K562 (cell line): ENCODE data around the gene ATOH8. TPM values are rescaled to one million over a fixed set of nuclear protein-coding genes. Genes with fewer than 3 reads are reported as not detected.
A peak's percentile ranks its signal among the peaks of the same experiment; 100 is the strongest.

Experiments used
- BRD4 ChIP-seq: fragments of 200-600 bp; sonication (generic); IDR thresholded peaks from 2 replicates; pipeline ENCODE4 v1.6.1; 2017; ENCODE audit warnings: inconsistent platforms
- KDM5B ChIP-seq: fragments of 200-600 bp; sonication (generic); IDR thresholded peaks from 2 replicates; pipeline ENCODE4 v1.6.1; 2012; ENCODE audit warnings: low read depth, mild to moderate bottlenecking, moderate library complexity, low read length, control low read depth, inconsistent platforms; ENCODE audit not compliant: insufficient replicate concordance
- MCM7 ChIP-seq, 2 experiments: fragments of 450-650 bp; IDR thresholded peaks; 2 replicates each; pipeline ENCODE4 v1.6.1; 2016 to 2018
- POLR2A ChIP-seq: fragments of 450-650 bp; conservative IDR thresholded peaks from 2 replicates; pipeline ENCODE4 v1.6.1; 2016
- SNRNP70 ChIP-seq: fragments of 200-400 bp; formaldehyde crosslinking; optimal IDR thresholded peaks from 2 replicates; pipeline ENCODE3; 2017; ENCODE audit warnings: low read depth, low read length
- TRIM24 ChIP-seq, 2 experiments: fragments of 450-650 bp; IDR thresholded peaks; 2 replicates each; pipeline ENCODE4 v1.6.1; 2016
- ZBTB17 ChIP-seq: fragments of 450-650 bp; formaldehyde crosslinking; IDR thresholded peaks from 2 replicates; pipeline ENCODE4 v1.4.0; 2020; ENCODE audit warnings: mild to moderate bottlenecking
- ZNF143 ChIP-seq: sonication (generic); formaldehyde crosslinking; IDR thresholded peaks from 2 replicates; pipeline ENCODE4 v1.9.0; 2022; ENCODE audit warnings: mild to moderate bottlenecking, missing genetic modification reagents
- polyA plus RNA-seq, 8 experiments: library from polyadenylated mRNA; depleted of rRNA in 4 of 8; stranded (reverse) in 5 of 8; unstranded in 3 of 8; fragments of >200 nt; fragmentation: Nextera tagmentation in 2 of 8; fragmentation: Illumina TruSeq in 1 of 8; extraction: Ambion mirVana in 2 of 8; extraction: Trizol in 1 of 8; gene quantifications; 2 replicates each; pipeline versions ENCODE4 v1.2.1 to v1.2.3, GENCODE V29; 2011 to 2014; ENCODE audit warnings: inconsistent platforms in 1 of 8, missing spikeins in 1 of 8
- total RNA-seq, 7 experiments: library from RNA; depleted of rRNA in 6 of 7; stranded (reverse); fragments of >200 nt in 6 of 7; fragmentation: Illumina TruSeq in 2 of 7; extraction: Trizol in 2 of 7; gene quantifications; 2 replicates each; pipeline versions ENCODE4 v1.2.1 to v1.2.3, GENCODE V29; 2011 to 2021; ENCODE audit warnings: low replicate concordance in 1 of 7
- TF ChIP-seq, protein P1 (sequence below): sonication (generic); formaldehyde crosslinking; IDR thresholded peaks from 2 replicates; pipeline ENCODE4 v1.8.0; 2023; ENCODE audit warnings: missing genetic modification reagents, mild to moderate bottlenecking, borderline replicate concordance
- TF ChIP-seq, protein P2 (sequence below): sonication (generic); formaldehyde crosslinking; IDR thresholded peaks from 2 replicates; pipeline ENCODE4 v1.8.0; 2022; ENCODE audit warnings: missing genetic modification reagents, mild to moderate bottlenecking, moderate library complexity, borderline replicate concordance
- TF ChIP-seq, protein P3 (sequence below): sonication (generic); formaldehyde crosslinking; IDR thresholded peaks from 2 replicates; pipeline ENCODE4 v1.8.0; 2022; ENCODE audit warnings: mild to moderate bottlenecking, missing genetic modification reagents
- TF ChIP-seq, protein P4 (sequence below): fragments of 450-650 bp; IDR thresholded peaks from 2 replicates; pipeline ENCODE4 v1.6.1; 2016; ENCODE audit warnings: low read depth, mild to moderate bottlenecking, moderate library complexity
- TF ChIP-seq, protein P5 (sequence below): IDR thresholded peaks from 2 replicates; pipeline ENCODE4 v1.6.1; 2011; ENCODE audit warnings: borderline replicate concordance, low read depth, mild to moderate bottlenecking, moderate library complexity, low read length; ENCODE audit not compliant: insufficient read depth, poor library complexity, severe bottlenecking

Gene ATOH8
- total and polyA plus RNA-seq, 9 of the 15 experiments (the other 6 are each of a cell fraction or from before 2014, with no cell fraction given): not detected

DNA sequence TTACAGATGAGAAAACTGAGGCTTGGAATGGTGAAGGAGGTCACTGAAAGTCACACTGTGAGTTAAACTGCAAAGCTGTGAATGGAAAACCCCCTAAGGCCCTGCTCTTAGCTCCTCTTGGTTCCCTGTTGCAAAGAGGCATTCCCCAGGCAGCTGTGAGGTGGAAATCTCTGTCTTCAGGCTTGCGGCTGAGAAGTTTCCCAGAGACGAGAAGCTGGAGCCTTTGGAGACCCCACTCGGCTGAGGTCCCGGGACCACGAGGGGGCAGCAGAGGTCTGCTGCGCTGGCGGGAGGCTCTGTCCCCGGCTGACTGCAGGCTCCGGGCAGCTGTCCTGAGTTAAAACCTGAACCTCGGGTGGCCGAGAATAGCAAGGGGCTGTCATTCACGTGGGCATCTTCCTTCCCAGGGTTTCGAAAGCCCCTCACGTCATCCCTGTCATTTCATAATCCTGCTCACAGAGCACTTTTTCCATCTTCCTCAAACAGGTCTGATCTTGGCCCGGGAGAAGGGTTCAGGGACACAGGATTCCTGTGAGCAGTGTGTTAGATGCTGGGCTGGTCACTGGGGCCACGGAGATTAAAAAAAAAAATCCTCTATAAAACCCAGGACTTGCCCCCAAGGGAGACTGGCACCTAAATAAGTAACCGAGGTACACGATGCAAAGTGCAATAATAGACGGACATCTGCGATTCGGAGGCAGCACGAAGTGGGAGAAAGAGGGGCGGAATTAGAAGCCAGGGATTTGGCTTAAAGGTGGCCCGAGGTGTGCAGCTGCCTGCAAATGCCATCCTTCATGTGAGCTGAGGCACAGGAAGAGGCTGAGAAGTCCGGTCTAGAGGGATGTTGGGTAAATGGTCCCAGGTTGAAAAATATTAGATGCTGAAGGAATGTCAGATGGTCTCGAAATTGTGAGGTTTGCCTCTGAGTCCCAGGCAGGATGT lies 24.6 kb upstream of the ATOH8 start (continued):
- TF ChIP-seq TRIM24 (IDR thresholded peaks at IDR 0.05) (no peak), ZNF143 (no peak), SNRNP70 (no peak), KDM5B (no peak), BRD4 (no peak), MCM7 (IDR thresholded peaks at IDR 0.05) (no peak), POLR2A (no peak), ZBTB17 (CRISPR knock-in tag) (no peak)
- TF ChIP-seq, protein P1, sequence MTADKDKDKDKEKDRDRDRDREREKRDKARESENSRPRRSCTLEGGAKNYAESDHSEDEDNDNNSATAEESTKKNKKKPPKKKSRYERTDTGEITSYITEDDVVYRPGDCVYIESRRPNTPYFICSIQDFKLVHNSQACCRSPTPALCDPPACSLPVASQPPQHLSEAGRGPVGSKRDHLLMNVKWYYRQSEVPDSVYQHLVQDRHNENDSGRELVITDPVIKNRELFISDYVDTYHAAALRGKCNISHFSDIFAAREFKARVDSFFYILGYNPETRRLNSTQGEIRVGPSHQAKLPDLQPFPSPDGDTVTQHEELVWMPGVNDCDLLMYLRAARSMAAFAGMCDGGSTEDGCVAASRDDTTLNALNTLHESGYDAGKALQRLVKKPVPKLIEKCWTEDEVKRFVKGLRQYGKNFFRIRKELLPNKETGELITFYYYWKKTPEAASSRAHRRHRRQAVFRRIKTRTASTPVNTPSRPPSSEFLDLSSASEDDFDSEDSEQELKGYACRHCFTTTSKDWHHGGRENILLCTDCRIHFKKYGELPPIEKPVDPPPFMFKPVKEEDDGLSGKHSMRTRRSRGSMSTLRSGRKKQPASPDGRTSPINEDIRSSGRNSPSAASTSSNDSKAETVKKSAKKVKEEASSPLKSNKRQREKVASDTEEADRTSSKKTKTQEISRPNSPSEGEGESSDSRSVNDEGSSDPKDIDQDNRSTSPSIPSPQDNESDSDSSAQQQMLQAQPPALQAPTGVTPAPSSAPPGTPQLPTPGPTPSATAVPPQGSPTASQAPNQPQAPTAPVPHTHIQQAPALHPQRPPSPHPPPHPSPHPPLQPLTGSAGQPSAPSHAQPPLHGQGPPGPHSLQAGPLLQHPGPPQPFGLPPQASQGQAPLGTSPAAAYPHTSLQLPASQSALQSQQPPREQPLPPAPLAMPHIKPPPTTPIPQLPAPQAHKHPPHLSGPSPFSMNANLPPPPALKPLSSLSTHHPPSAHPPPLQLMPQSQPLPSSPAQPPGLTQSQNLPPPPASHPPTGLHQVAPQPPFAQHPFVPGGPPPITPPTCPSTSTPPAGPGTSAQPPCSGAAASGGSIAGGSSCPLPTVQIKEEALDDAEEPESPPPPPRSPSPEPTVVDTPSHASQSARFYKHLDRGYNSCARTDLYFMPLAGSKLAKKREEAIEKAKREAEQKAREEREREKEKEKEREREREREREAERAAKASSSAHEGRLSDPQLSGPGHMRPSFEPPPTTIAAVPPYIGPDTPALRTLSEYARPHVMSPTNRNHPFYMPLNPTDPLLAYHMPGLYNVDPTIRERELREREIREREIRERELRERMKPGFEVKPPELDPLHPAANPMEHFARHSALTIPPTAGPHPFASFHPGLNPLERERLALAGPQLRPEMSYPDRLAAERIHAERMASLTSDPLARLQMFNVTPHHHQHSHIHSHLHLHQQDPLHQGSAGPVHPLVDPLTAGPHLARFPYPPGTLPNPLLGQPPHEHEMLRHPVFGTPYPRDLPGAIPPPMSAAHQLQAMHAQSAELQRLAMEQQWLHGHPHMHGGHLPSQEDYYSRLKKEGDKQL (CRISPR knock-in tag): no peak
- TF ChIP-seq, protein P2, sequence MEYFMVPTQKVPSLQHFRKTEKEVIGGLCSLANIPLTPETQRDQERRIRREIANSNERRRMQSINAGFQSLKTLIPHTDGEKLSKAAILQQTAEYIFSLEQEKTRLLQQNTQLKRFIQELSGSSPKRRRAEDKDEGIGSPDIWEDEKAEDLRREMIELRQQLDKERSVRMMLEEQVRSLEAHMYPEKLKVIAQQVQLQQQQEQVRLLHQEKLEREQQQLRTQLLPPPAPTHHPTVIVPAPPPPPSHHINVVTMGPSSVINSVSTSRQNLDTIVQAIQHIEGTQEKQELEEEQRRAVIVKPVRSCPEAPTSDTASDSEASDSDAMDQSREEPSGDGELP (CRISPR knock-in tag): peak; percentile 52; the same call in 1 of the 2 replicates
- TF ChIP-seq, protein P3, sequence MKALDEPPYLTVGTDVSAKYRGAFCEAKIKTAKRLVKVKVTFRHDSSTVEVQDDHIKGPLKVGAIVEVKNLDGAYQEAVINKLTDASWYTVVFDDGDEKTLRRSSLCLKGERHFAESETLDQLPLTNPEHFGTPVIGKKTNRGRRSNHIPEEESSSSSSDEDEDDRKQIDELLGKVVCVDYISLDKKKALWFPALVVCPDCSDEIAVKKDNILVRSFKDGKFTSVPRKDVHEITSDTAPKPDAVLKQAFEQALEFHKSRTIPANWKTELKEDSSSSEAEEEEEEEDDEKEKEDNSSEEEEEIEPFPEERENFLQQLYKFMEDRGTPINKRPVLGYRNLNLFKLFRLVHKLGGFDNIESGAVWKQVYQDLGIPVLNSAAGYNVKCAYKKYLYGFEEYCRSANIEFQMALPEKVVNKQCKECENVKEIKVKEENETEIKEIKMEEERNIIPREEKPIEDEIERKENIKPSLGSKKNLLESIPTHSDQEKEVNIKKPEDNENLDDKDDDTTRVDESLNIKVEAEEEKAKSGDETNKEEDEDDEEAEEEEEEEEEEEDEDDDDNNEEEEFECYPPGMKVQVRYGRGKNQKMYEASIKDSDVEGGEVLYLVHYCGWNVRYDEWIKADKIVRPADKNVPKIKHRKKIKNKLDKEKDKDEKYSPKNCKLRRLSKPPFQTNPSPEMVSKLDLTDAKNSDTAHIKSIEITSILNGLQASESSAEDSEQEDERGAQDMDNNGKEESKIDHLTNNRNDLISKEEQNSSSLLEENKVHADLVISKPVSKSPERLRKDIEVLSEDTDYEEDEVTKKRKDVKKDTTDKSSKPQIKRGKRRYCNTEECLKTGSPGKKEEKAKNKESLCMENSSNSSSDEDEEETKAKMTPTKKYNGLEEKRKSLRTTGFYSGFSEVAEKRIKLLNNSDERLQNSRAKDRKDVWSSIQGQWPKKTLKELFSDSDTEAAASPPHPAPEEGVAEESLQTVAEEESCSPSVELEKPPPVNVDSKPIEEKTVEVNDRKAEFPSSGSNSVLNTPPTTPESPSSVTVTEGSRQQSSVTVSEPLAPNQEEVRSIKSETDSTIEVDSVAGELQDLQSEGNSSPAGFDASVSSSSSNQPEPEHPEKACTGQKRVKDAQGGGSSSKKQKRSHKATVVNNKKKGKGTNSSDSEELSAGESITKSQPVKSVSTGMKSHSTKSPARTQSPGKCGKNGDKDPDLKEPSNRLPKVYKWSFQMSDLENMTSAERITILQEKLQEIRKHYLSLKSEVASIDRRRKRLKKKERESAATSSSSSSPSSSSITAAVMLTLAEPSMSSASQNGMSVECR: no peak
- TF ChIP-seq, protein P4, sequence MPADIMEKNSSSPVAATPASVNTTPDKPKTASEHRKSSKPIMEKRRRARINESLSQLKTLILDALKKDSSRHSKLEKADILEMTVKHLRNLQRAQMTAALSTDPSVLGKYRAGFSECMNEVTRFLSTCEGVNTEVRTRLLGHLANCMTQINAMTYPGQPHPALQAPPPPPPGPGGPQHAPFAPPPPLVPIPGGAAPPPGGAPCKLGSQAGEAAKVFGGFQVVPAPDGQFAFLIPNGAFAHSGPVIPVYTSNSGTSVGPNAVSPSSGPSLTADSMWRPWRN: no peak
- TF ChIP-seq, protein P5, sequence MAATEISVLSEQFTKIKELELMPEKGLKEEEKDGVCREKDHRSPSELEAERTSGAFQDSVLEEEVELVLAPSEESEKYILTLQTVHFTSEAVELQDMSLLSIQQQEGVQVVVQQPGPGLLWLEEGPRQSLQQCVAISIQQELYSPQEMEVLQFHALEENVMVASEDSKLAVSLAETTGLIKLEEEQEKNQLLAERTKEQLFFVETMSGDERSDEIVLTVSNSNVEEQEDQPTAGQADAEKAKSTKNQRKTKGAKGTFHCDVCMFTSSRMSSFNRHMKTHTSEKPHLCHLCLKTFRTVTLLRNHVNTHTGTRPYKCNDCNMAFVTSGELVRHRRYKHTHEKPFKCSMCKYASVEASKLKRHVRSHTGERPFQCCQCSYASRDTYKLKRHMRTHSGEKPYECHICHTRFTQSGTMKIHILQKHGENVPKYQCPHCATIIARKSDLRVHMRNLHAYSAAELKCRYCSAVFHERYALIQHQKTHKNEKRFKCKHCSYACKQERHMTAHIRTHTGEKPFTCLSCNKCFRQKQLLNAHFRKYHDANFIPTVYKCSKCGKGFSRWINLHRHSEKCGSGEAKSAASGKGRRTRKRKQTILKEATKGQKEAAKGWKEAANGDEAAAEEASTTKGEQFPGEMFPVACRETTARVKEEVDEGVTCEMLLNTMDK: peak; percentile 22
